OCI-LY7 (cell line): ENCODE results near the gene TNFRSF8.

Source experiments
- CTCF ChIP-seq: fragments of 200-600 bp; sonication (generic); conservative IDR thresholded peaks from 2 replicates; pipeline ENCODE4 v1.5.1; 2014; ENCODE audit warnings: mild to moderate bottlenecking, antibody characterized with exemption, low read length, moderate library complexity, mixed read lengths
- EZH2phosphoT487 ChIP-seq: fragments of 200-600 bp; sonication (generic); IDR thresholded peaks from 2 replicates; pipeline ENCODE4 v1.6.1; 2018; ENCODE audit warnings: low read depth, borderline replicate concordance, mild to moderate bottlenecking, mixed run types, antibody characterized with exemption, low read length, moderate library complexity, mixed read lengths

GRCh38 chr1:12149791-12150175 is 86.7 kb downstream of the TNFRSF8 start:
- no peak for TF ChIP-seq CTCF
- no peak for TF ChIP-seq EZH2phosphoT487
